Kidney epithelial cell (primary cell): ENCODE data around the gene ZIC2. TPM values are rescaled to one million over a fixed set of nuclear protein-coding genes. Genes with fewer than 3 reads are reported as not detected.

Experiments
- DNase-seq: peaks from one replicate; pipeline ENCODE4 v3.0.0-alpha.2; 2010; ENCODE audit warnings: low read depth
- H3K27me3 ChIP-seq: 2 replicates; pipeline ENCODE4 v1.6.0; 2011; ENCODE audit warnings: low read length; ENCODE audit not compliant: control insufficient read depth, insufficient read depth
- H3K36me3 ChIP-seq: 2 replicates; pipeline ENCODE4 v1.5.1; 2011; ENCODE audit warnings: low read length; ENCODE audit not compliant: control insufficient read depth, insufficient read depth
- H3K4me3 ChIP-seq: 2 replicates; pipeline ENCODE4 v1.5.1; 2011; ENCODE audit warnings: low read depth, mild to moderate bottlenecking, control low read depth, low read length
- CTCF ChIP-seq: IDR thresholded peaks from 2 replicates; pipeline ENCODE4 v1.5.1; 2011; ENCODE audit warnings: mild to moderate bottlenecking, moderate library complexity, low read length, control low read depth, inconsistent platforms; ENCODE audit not compliant: insufficient read depth, poor library complexity, severe bottlenecking
- total RNA-seq: library from RNA; depleted of rRNA; stranded (reverse); fragments of >200 nt; gene quantifications from 2 replicates; pipeline ENCODE4 v1.2.3, GENCODE V29; 2015

ZIC2 gene
- total RNA-seq, 1 donor from 2014 or later, result not detected

DNA sequence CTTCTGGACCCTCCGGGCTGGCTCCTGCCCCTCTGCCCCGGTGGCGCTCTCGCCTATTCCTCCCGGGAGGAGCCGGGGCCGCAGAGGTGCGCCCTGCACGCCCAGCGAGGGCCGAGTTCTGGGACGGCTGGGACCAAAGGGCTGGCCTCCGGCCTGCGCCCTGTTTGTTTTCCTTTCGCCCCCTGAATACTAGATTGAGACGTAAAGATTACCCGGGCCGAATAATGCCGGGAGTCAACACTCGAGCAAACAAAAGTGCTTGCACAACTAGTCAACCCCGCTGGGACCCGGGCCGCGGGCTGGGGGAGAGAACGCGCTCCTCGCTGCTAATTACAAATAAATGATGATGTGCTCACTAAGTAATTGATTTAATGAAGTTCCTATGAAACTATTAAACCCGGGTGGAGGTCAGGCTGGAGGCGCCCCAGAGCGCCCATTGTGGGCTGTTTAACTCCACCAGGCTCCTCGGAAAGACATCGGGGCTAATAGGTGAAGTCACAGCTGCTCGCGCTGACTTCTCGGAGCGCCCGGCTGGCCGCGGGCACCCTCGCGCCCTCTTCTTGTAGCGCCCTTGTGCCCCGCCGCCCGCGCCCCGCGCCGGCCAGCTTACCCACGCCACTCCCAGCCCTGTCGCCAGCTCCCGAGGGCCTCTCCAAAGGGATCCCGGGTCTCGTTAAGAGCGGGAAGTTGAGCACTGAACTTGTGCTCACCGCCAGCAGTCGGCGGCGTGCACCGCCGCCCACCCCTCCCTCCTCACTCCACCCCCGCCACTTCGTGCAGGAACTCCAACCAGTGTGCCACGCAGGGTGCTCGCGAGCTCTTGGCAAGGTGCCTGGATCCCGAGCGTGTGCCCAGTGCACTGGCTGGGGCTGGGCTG lies 24.9 kb upstream of the ZIC2 start:
- TF ChIP-seq CTCF, result no peak
- H3K36me3 ChIP-seq, result no peaks in the 10 kb centered on the region
- no peak overlapping the region for H3K4me3 ChIP-seq
- peaks cover 87% of the 10 kb centered on the region for H3K27me3 ChIP-seq
- no peak for DNase-seq

- no peak for TF ChIP-seq CTCF
- H3K4me3 ChIP-seq, result no peak overlapping the region
- peaks cover 79% of the 10 kb centered on the region for H3K27me3 ChIP-seq
- DNase-seq, result no peak
- no peaks in the 10 kb centered on the region for H3K36me3 ChIP-seq
Measured at GRCh38 chr13:99958406-99959126, 23.0 kb upstream of the ZIC2 start.

- Histone ChIP-seq H3K36me3 (no peaks in the 10 kb centered on the region), H3K27me3 (peaks cover 79% of the 10 kb centered on the region), H3K4me3 (no peak overlapping the region)
- no peak for TF ChIP-seq CTCF
- DNase-seq, result no peak
Measured at GRCh38 chr13:99959127-99959539, 22.5 kb upstream of the ZIC2 start.

- H3K36me3 ChIP-seq, result no peaks in the 10 kb centered on the region
- peaks cover 74% of the 10 kb centered on the region for H3K27me3 ChIP-seq
- no peak for DNase-seq
- no peak for TF ChIP-seq CTCF
- H3K4me3 ChIP-seq, result no peak overlapping the region
Measured at GRCh38 chr13:99959540-99960230, 21.9 kb upstream of the ZIC2 start.

GRCh38 chr13:99960663-99961311 lies 20.8 kb upstream of the ZIC2 start:
- H3K27me3 ChIP-seq, result peaks cover 70% of the 10 kb centered on the region
- H3K36me3 ChIP-seq, result no peaks in the 10 kb centered on the region
- no peak overlapping the region for H3K4me3 ChIP-seq
- TF ChIP-seq CTCF, result no peak
- no peak for DNase-seq
